Fibroblast of upper back skin (primary cell): ENCODE results near the gene SET.

Experiments
- DNase-seq: peaks from one replicate; pipeline ENCODE4 v3.0.0-alpha.2; 2013

The SET gene

GRCh38 chr9:128713941-128714573, 25.0 kb downstream of the SET start:
- DNase-seq, result no peak

- no peak for DNase-seq
Observed at GRCh38 chr9:128714586-128715435, 25.8 kb downstream of the SET start.

- no peak for DNase-seq
Observed at GRCh38 chr9:128715436-128715750, 26.4 kb downstream of the SET start.

- DNase-seq, result no peak
Observed at GRCh38 chr9:128716581-128717254, 27.7 kb downstream of the SET start.

- no peak for DNase-seq
Observed at GRCh38 chr9:128718047-128718446, 29.0 kb downstream of the SET start.

- no peak for DNase-seq
Observed at GRCh38 chr9:128718475-128718874, 29.5 kb downstream of the SET start.

GRCh38 chr9:128719919-128720605, 31.0 kb downstream of the SET start:
- DNase-seq, result no peak

- no peak for DNase-seq
Observed at GRCh38 chr9:128720841-128721486, 31.9 kb downstream of the SET start.

- DNase-seq, result no peak
Observed at GRCh38 chr9:128721487-128722010, 32.5 kb downstream of the SET start.

GRCh38 chr9:128722380-128723351, 33.6 kb downstream of the SET start:
- DNase-seq, result no peak

GRCh38 chr9:128723352-128723865, 34.4 kb downstream of the SET start:
- no peak for DNase-seq

GRCh38 chr9:128723866-128724743, 35.1 kb downstream of the SET start, which contains the start of gene ZDHHC12:
TSS of gene ZDHHC12 (minus strand) at chr9:128724127. CDS start at chr9:128724093, 34 bp downstream.
- DNase-seq, result peak; percentile 89

GRCh38 chr9:128724744-128725211, 35.8 kb downstream of the SET start:
- peak; percentile 70 for DNase-seq

GRCh38 chr9:128727640-128728248, 38.7 kb downstream of the SET start:
- DNase-seq, result no peak

GRCh38 chr9:128728298-128728697, 39.3 kb downstream of the SET start:
- DNase-seq, result no peak

GRCh38 chr9:128729302-128729701, 40.3 kb downstream of the SET start:
- no peak for DNase-seq

- no peak for DNase-seq
Observed at GRCh38 chr9:128729766-128730517, 40.9 kb downstream of the SET start.

- no peak for DNase-seq
Observed at GRCh38 chr9:128731093-128731492, 42.1 kb downstream of the SET start.

- no peak for DNase-seq
Observed at GRCh38 chr9:128731691-128732090, 42.7 kb downstream of the SET start.
